GM04503 (cell line): ENCODE data around the gene REEP2.
"Not testable (repeated sequence)": the region's sequence is repeated elsewhere in the genome, so short reads cannot be mapped to it uniquely, and the experiment has no call there.

ENCODE experiments used
- DNase-seq: peaks from one replicate; pipeline ENCODE4 v3.0.0-alpha.2; 2012; ENCODE audit warnings: low read depth

Gene REEP2, protein sequence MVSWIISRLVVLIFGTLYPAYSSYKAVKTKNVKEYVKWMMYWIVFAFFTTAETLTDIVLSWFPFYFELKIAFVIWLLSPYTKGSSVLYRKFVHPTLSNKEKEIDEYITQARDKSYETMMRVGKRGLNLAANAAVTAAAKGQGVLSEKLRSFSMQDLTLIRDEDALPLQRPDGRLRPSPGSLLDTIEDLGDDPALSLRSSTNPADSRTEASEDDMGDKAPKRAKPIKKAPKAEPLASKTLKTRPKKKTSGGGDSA

GRCh38 chr5:138438724-138439476 lies at the start of gene REEP2:
TSS of gene REEP2 (plus strand) at chr5:138439057. CDS start at chr5:138439209, 152 bp downstream.
- no peak for DNase-seq

- DNase-seq = no peak
These were observed 49.5 kb upstream of the REEP2 start for GRCh38 chr5:138389332-138389731.

DNA sequence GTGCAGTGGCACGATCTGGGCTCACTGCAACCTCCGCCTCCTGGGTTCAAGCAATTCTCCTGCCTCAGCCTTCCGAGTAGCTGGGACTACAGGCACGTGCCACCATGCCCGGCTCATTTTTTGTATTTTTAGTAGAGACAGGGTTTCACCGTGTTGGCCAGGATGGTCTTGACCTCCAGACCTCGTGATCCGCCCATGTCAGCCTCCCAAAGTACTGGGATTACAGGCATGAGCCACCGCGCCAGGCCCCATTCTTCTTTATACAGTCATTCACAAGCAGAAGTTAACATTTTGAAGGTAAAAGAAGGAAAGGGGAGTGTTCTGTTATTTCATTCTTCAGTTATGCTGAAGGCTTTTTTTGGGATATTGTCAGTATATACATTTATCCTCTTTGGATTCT lies 48.9 kb upstream of the REEP2 start:
- not testable (repeated sequence) for DNase-seq

DNA sequence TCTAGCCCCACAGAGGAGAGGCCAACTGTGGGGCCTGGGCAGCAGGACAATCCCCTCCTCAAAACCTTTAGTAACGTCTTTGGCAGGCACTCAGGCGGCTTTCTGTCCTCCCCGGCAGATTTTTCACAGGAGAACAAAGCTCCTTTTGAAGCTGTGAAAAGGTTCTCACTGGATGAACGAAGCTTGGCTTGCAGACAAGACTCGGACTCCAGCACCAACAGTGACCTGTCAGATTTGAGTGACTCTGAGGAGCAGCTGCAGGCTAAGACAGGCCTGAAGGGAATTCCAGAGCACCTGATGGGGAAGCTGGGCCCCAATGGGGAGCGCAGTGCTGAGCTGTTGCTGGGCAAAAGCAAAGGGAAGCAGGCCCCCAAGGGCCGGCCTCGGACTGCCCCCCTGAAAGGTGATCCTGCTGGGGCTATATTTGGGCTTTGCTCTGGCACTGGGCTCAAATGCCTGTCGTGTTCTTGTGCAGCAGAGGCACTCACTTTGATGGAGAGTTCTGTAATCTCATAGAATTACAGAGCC lies 46.9 kb upstream of the REEP2 start:
- no peak for DNase-seq

DNA sequence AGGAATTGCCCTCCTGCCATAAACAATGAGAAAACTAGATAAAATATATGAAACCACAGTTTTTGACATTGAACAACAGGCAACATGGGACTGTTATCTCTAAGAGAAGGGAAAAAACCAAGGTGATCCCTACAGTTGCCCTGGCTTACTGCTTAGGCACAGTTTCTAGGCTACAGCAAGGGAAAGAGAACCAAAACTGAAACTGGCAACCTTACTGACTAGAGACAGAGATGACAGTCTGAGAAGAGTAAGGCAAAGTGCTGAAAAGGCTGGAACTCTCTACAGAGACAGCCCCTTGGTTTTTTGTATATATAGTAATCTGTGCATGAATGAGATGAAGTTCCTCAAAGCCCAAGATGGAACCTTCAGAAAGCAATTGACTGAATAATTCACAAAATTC lies 36.2 kb upstream of the REEP2 start:
- DNase-seq = no peak

- no peak for DNase-seq
These were observed 30.8 kb upstream of the REEP2 start for GRCh38 chr5:138408023-138408422.

GRCh38 chr5:138410996-138411640 lies 27.7 kb upstream of the REEP2 start:
- not testable (repeated sequence) for DNase-seq

DNA sequence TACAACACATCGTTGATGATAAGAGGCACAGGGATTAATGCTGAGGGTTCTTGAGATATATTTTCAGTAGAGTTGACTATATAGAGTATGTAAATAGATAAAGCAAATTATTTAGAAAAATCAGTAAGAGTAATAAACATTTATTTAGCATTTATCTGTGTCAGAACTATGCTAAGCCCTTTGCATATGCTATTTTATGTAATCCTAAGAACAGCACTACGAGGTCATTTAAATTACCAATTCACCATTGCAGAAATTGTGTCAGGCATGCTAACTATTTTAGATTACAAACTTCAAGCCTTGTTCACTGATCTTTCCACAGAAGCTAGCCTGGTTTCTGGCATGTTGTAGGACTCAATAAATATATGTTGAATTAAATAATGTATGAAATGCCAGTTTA lies 20.4 kb upstream of the REEP2 start:
- no peak for DNase-seq

- DNase-seq = no peak
These were observed 13.8 kb upstream of the REEP2 start for GRCh38 chr5:138425079-138425478.

DNA sequence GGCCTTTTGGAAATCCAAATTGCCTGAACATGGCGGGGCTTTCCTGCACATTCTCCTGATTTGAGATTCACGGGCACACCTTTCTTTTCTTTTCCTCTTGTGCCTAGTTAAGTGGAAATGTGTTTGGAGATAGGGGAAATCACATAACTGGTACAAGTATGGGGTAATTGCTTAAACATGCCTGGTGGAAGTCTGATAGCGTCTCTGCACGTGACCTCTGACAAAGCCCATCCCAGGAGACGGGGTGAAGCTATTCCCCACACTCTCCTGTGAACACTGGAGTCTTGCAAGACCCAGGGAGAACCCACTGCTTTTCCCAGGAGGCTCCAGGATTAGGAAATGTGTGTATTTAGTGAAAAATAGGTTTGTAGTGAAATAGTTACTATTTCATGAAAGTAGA lies 2.9 kb upstream of the REEP2 start:
- no peak for DNase-seq

GRCh38 chr5:138438003-138438723 lies 694 bp upstream of the REEP2 start:
- DNase-seq = no peak

- DNase-seq = no peak
These were observed 761 bp downstream of the REEP2 start for GRCh38 chr5:138439477-138440158.

GRCh38 chr5:138440159-138441073 lies 1.6 kb downstream of the REEP2 start:
- no peak for DNase-seq

DNA sequence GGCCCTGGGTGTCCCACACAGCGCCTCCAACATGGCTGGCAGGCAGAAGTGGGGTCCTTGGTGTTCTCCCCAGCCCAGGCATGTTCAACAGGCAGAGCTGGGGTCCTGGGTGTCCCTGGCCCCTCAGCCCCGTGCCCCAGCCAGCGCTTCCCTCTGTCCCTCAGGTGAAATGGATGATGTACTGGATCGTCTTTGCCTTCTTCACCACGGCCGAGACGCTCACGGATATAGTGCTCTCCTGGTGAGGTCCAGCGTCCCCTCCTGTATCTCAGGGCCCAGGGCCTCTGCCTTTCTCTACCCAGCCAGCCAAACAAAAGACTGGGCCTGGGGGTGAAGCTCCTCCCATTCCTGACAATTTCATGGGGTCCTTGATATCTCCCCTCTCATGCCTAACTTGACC lies 2.4 kb downstream of the REEP2 start:
- no peak for DNase-seq

DNA sequence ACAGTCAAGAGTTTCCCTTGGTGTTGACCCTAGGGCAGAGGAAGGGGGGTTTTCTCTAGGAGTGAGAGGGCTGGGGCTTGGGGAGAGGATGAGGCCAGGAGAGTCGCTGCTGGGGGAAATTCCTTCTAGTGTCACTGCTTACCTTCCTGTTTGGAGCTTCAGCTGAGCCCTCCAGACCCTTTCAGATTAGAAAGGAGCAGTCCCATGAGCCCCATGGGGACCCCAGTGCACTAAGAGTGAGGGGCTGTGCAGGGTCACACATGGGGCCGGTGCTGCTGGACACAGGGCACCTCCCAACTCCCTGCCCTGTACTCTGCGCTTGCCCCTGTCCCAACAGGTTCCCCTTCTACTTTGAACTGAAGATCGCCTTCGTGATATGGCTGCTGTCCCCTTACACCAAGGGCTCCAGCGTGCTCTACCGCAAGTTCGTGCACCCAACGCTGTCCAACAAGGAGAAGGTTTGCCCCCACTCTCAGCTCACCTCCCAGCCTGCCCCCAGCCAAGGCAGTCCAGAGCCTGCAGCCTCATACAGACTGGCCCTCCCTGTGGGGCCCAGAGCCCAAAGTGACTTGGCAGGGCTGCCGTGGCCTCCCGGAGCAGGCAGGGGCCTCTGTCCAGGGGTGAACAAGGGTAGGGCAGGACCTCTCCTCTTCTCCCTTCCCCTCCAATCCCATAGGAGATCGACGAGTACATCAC lies 5.4 kb downstream of the REEP2 start:
- no peak for DNase-seq

GRCh38 chr5:138444774-138445546 lies 6.1 kb downstream of the REEP2 start:
- DNase-seq = no peak

DNA sequence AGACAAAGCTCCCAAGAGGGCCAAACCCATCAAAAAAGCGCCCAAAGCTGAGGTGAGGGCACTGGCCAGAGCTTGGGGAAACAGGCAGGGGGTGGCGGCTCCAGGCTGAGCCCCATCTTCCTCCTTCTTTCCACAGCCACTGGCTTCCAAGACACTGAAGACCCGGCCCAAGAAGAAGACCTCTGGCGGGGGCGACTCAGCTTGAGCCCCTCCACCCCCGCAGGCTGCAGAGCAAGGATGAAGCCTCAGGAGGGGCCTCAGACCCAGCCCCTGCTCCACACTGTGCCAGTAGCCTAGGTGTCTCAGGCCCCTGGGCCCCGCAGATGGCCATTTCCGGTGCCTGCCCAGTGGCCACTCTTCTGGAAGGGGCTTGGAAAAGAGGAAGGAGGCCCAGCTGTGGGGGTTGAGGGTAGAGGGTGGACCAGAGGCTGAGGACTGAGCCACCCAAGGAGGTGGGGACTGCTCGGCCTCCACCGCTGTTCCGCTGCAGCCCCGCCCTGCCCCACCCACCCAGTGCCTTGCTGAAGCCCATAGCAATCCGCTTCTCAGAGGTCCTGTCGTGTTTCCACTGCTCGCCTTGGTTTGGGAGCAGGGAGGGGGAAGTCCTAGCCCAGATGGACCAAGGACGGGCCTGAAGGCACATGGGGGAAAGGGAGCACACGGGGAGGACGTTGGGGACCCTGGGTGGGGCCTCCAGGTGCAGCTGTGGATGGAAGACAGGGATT lies 6.9 kb downstream of the REEP2 start:
- no peak for DNase-seq

- no peak for DNase-seq
These were observed 9.2 kb downstream of the REEP2 start for GRCh38 chr5:138448070-138448469.
